ENCODE results near the gene ABCD3.
"Not testable (repeated sequence)": the region's sequence is repeated elsewhere in the genome, so short reads cannot be mapped to it uniquely, and the experiment has no call there.

Gene ABCD3

GRCh38 chr1:94562519-94563260 is 144.5 kb downstream of the ABCD3 start:
- in situ Hi-C loops (cut with MboI; ENCODE audit: low pct_unique_long_range_greater_than_20kb, low sequenced_read_pairs, unreplicated experiment): no loop called here
- no peak for DNase-seq (ENCODE audit: low spot score)
- no peak for TF ChIP-seq CTCF (IDR thresholded peaks at IDR 0.05; ENCODE audit: extremely low read depth, insufficient read depth, missing control alignments)

- in situ Hi-C loops (cut with MboI; ENCODE audit: low pct_unique_long_range_greater_than_20kb, low sequenced_read_pairs, unreplicated experiment): no loop called here
- no peak for DNase-seq (ENCODE audit: low spot score)
- no peak for TF ChIP-seq CTCF (IDR thresholded peaks at IDR 0.05; ENCODE audit: extremely low read depth, insufficient read depth, missing control alignments)
Observed at GRCh38 chr1:94565901-94566300, 147.7 kb downstream of the ABCD3 start.

GRCh38 chr1:94566436-94566835 is 148.2 kb downstream of the ABCD3 start:
- in situ Hi-C loops (cut with MboI; ENCODE audit: low pct_unique_long_range_greater_than_20kb, low sequenced_read_pairs, unreplicated experiment): not testable (repeated sequence)

GRCh38 chr1:94567975-94568607 is 149.9 kb downstream of the ABCD3 start:
- in situ Hi-C loops (cut with MboI; ENCODE audit: low pct_unique_long_range_greater_than_20kb, low sequenced_read_pairs, unreplicated experiment); DNase-seq (ENCODE audit: low spot score): not testable (repeated sequence)

More at GRCh38 chr1:94566436-94566835, 148.2 kb downstream of the ABCD3 start:
- DNase-seq (ENCODE audit: low spot score): not testable (repeated sequence)
